GM12892 (cell line): ENCODE results near the gene ARHGAP32.

Experiments used
- POLR2A ChIP-seq: IDR thresholded peaks from 2 replicates; pipeline ENCODE4 v1.6.1; 2011; ENCODE audit warnings: low read depth, low read length, control low read depth
- POLR2AphosphoS5 ChIP-seq: IDR thresholded peaks from 2 replicates; pipeline ENCODE4 v1.6.1; 2011; ENCODE audit warnings: low read depth, low read length, control low read depth
- TAF1 ChIP-seq: IDR thresholded peaks from 2 replicates; pipeline ENCODE4 v1.6.1; 2011; ENCODE audit warnings: low read depth, mild to moderate bottlenecking, control low read depth, low read length, borderline replicate concordance

DNA sequence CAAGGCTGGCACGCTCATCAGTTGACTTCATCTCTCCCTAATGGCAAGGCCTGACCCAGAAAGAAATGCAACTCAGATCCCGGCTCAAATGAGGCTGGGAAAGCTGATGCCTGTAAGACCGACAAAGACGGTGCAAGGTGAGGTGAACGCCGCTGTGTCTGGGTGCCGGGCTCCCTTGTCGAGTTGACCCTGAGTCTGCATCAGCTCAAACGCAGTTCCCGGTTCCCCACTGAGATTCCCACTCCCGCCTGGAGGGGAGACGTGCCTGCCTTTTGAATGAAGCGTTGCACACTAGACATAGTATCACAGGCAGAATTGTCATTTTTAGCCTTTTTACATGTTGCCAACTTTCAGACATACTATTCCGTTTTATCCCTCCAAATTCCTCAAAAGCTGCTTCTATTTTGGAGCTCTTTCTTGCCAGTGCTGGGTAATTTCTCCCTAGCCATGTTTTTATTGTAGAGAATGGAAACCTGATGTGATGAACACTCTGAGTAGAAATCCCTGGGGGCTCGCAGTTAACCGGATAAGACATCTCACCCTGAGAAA, 248.6 kb downstream of the ARHGAP32 start:
- no peak for TF ChIP-seq POLR2A
- TF ChIP-seq POLR2AphosphoS5 = no peak
- no peak for TF ChIP-seq TAF1
